ENCODE results near the gene PRAF2. TPM values are rescaled to one million over a fixed set of nuclear protein-coding genes. Genes with fewer than 3 reads are reported as not detected.

PRAF2 gene
- total RNA-seq, 2 donors from 2014 or later: 7.0 to 9.9 TPM

GRCh38 chrX:49066690-49067089 lies 7.1 kb downstream of the PRAF2 start:
- DNase-seq: no peak
- no peaks in the 10 kb centered on the region for H3K4me1 ChIP-seq
- H3K36me3 ChIP-seq: no peaks in the 10 kb centered on the region
- H3K4me3 ChIP-seq: no peak overlapping the region
- no peaks in the 10 kb centered on the region for H3K27me3 ChIP-seq
- no peak overlapping the region for H3K27ac ChIP-seq
- intact Hi-C loops (cut with DNase I): no loop called here
- TF ChIP-seq CTCF (IDR thresholded peaks at IDR 0.05): no peak
- H3K9ac ChIP-seq (ENCODE audit: low read depth in 2 of 2, low read length in 2 of 2): no peak overlapping the region
- H3K9me3 ChIP-seq: no peaks in the 10 kb centered on the region

GRCh38 chrX:49066278-49066677 lies 7.5 kb downstream of the PRAF2 start:
- H3K36me3 ChIP-seq: no peaks in the 10 kb centered on the region
- no peak for TF ChIP-seq CTCF (IDR thresholded peaks at IDR 0.05)
- intact Hi-C loops (cut with DNase I): no loop called here

GRCh38 chrX:49064735-49065134 lies 9.1 kb downstream of the PRAF2 start:
- no peaks in the 10 kb centered on the region for H3K9me3 ChIP-seq
- no peaks in the 10 kb centered on the region for H3K4me1 ChIP-seq
- no peaks in the 10 kb centered on the region for H3K36me3 ChIP-seq
- H3K27ac ChIP-seq: no peak overlapping the region
- no peaks in the 10 kb centered on the region for H3K27me3 ChIP-seq
- TF ChIP-seq CTCF (IDR thresholded peaks at IDR 0.05): no peak
- H3K9ac ChIP-seq (ENCODE audit: low read depth in 2 of 2, low read length in 2 of 2): no peak overlapping the region
- intact Hi-C loops (cut with DNase I): no loop called here
- no peak overlapping the region for H3K4me3 ChIP-seq
- DNase-seq: no peak

More at GRCh38 chrX:49066278-49066677, 7.5 kb downstream of the PRAF2 start:
- no peaks in the 10 kb centered on the region for H3K9me3 ChIP-seq
- no peak overlapping the region for H3K27ac ChIP-seq
- H3K27me3 ChIP-seq: no peaks in the 10 kb centered on the region
- H3K9ac ChIP-seq (ENCODE audit: low read depth in 2 of 2, low read length in 2 of 2): no peak overlapping the region
- H3K4me1 ChIP-seq: no peaks in the 10 kb centered on the region
- no peak overlapping the region for H3K4me3 ChIP-seq
- DNase-seq: no peak

GRCh38 chrX:49064303-49064702 lies 9.5 kb downstream of the PRAF2 start:
- Histone ChIP-seq H3K36me3 (no peaks in the 10 kb centered on the region), H3K27ac (no peak overlapping the region), H3K9ac (ENCODE audit: low read depth in 2 of 2, low read length in 2 of 2) (no peak overlapping the region), H3K9me3 (no peaks in the 10 kb centered on the region), H3K4me1 (no peaks in the 10 kb centered on the region), H3K27me3 (no peaks in the 10 kb centered on the region), H3K4me3 (no peak overlapping the region)
- intact Hi-C loops (cut with DNase I): no loop called here
- no peak for DNase-seq
- no peak for TF ChIP-seq CTCF (IDR thresholded peaks at IDR 0.05)

GRCh38 chrX:49063715-49064114 lies 10.1 kb downstream of the PRAF2 start:
- Histone ChIP-seq H3K27me3 (no peaks in the 10 kb centered on the region), H3K9me3 (no peaks in the 10 kb centered on the region), H3K36me3 (no peaks in the 10 kb centered on the region), H3K27ac (no peak overlapping the region), H3K4me3 (no peak overlapping the region), H3K4me1 (no peaks in the 10 kb centered on the region), H3K9ac (ENCODE audit: low read depth in 2 of 2, low read length in 2 of 2) (no peak overlapping the region)
- no peak for TF ChIP-seq CTCF (IDR thresholded peaks at IDR 0.05)
- no peak for DNase-seq
- intact Hi-C loops (cut with DNase I): no loop called here

- Histone ChIP-seq H3K9ac (ENCODE audit: low read depth in 2 of 2, low read length in 2 of 2) (no peak overlapping the region), H3K4me1 (no peaks in the 10 kb centered on the region), H3K27ac (no peak overlapping the region), H3K36me3 (no peaks in the 10 kb centered on the region), H3K27me3 (no peaks in the 10 kb centered on the region), H3K9me3 (no peaks in the 10 kb centered on the region), H3K4me3 (no peak overlapping the region)
- DNase-seq: no peak
- intact Hi-C loops (cut with DNase I): no loop called here
- no peak for TF ChIP-seq CTCF (IDR thresholded peaks at IDR 0.05)
Observed at GRCh38 chrX:49061916-49062315, 11.9 kb downstream of the PRAF2 start.
